Bronchial epithelial cell (primary cell): ENCODE data around the gene SLC23A2. TPM values are rescaled to one million over a fixed set of nuclear protein-coding genes. Genes with fewer than 3 reads are reported as not detected.

Experiments used
- DNase-seq: peaks from one replicate; pipeline ENCODE4 v3.0.0-alpha.2; 2010; ENCODE audit warnings: low read depth
- FAIRE-seq: peaks from 2 replicates; lab custom pipeline; 2011; peaks lifted over from hg19 to GRCh38; lab: Jason Lieb, UNC
- H3K27me3 ChIP-seq: 2 replicates; pipeline ENCODE4 v1.5.1; 2011; ENCODE audit warnings: low read length; ENCODE audit not compliant: control insufficient read depth, insufficient read depth
- H3K36me3 ChIP-seq: 2 replicates; pipeline ENCODE4 v1.5.1; 2011; ENCODE audit warnings: low read length; ENCODE audit not compliant: control insufficient read depth, insufficient read depth
- H3K4me3 ChIP-seq: 2 replicates; pipeline ENCODE4 v1.5.1; 2011; ENCODE audit warnings: mild to moderate bottlenecking, low read depth, low read length, control low read depth
- CTCF ChIP-seq: IDR thresholded peaks from 2 replicates; pipeline ENCODE4 v1.5.1; 2011; ENCODE audit warnings: mild to moderate bottlenecking, moderate library complexity, low read length, control low read depth, inconsistent platforms; ENCODE audit not compliant: insufficient read depth, severe bottlenecking
- total RNA-seq: library from RNA; depleted of rRNA; stranded (reverse); fragments of >200 nt; gene quantifications from 2 replicates; pipeline ENCODE4 v1.2.1, GENCODE V29; 2014

Gene SLC23A2
- total RNA-seq, 1 donor from 2014 or later, result 7.6 TPM

- FAIRE-seq (no peak), DNase-seq (no peak)
- Histone ChIP-seq H3K36me3 (peaks cover 6% of the 10 kb centered on the region), H3K4me3 (no peak overlapping the region), H3K27me3 (no peaks in the 10 kb centered on the region)
- no peak for TF ChIP-seq CTCF
Observed at GRCh38 chr20:4871486-4871885, 129.8 kb downstream of the SLC23A2 start.

- H3K36me3 ChIP-seq, result peaks cover 6% of the 10 kb centered on the region
- FAIRE-seq (no peak), DNase-seq (no peak)
- TF ChIP-seq CTCF, result no peak
- no peaks in the 10 kb centered on the region for H3K27me3 ChIP-seq
- H3K4me3 ChIP-seq, result no peak overlapping the region
Observed at GRCh38 chr20:4870906-4871305, 130.4 kb downstream of the SLC23A2 start.

GRCh38 chr20:4869290-4870193 lies 131.8 kb downstream of the SLC23A2 start:
- H3K27me3 ChIP-seq, result no peaks in the 10 kb centered on the region
- DNase-seq, result peak; percentile 88
- no peak for TF ChIP-seq CTCF
- no peak overlapping the region for H3K4me3 ChIP-seq
- FAIRE-seq, result peak; percentile 80
- peaks cover 6% of the 10 kb centered on the region for H3K36me3 ChIP-seq

- DNase-seq (peak; percentile 7), FAIRE-seq (no peak)
- no peak for TF ChIP-seq CTCF
- H3K27me3 ChIP-seq, result no peaks in the 10 kb centered on the region
- H3K4me3 ChIP-seq, result no peak overlapping the region
- peaks cover 4% of the 10 kb centered on the region for H3K36me3 ChIP-seq
Observed at GRCh38 chr20:4867051-4867450, 134.3 kb downstream of the SLC23A2 start.

- Histone ChIP-seq H3K36me3 (peaks cover 4% of the 10 kb centered on the region), H3K4me3 (no peak overlapping the region), H3K27me3 (no peaks in the 10 kb centered on the region)
- DNase-seq, result peak; percentile 78
- peak; percentile 84 for TF ChIP-seq CTCF
- FAIRE-seq, result no peak
Observed at GRCh38 chr20:4866429-4866828, 134.9 kb downstream of the SLC23A2 start.

GRCh38 chr20:4864311-4864752 lies 137.0 kb downstream of the SLC23A2 start:
- peaks cover 4% of the 10 kb centered on the region for H3K36me3 ChIP-seq
- FAIRE-seq, result no peak
- TF ChIP-seq CTCF, result no peak

More at GRCh38 chr20:4864311-4864752, 137.0 kb downstream of the SLC23A2 start:
- no peaks in the 10 kb centered on the region for H3K27me3 ChIP-seq
- DNase-seq, result peak; percentile 10
- no peak overlapping the region for H3K4me3 ChIP-seq
